GM12878 (cell line): ENCODE data around the gene CRTC1.

ENCODE experiments used
- POLR2A ChIP-seq: IDR thresholded peaks from 2 replicates; pipeline ENCODE4 v1.6.1; 2011; ENCODE audit warnings: low read depth, mild to moderate bottlenecking, low read length
- POLR2AphosphoS5 ChIP-seq: IDR thresholded peaks from 2 replicates; pipeline ENCODE4 v1.6.1; 2011; ENCODE audit warnings: mild to moderate bottlenecking, low read length, inconsistent platforms
- TF ChIP-seq, protein P1 (sequence below): fragments of 450-650 bp; IDR thresholded peaks from 2 replicates; pipeline ENCODE4 v1.6.1; 2018; ENCODE audit warnings: mild to moderate bottlenecking, low read depth, moderate library complexity; ENCODE audit not compliant: partially characterized antibody
- TF ChIP-seq, protein P2 (sequence below): IDR thresholded peaks from 2 replicates; pipeline ENCODE4 v1.6.1; 2012; ENCODE audit warnings: low read depth, low read length, improper control_type of control experiment
- TF ChIP-seq, protein P3 (sequence below), 3 experiments: IDR thresholded peaks in 2 of 3; conservative IDR thresholded peaks in 1 of 3; 2 replicates each; pipeline ENCODE4 v1.5.1; 2011; ENCODE audit warnings: low read depth in 3 of 3, low read length in 3 of 3, mild to moderate bottlenecking in 3 of 3, control low read depth in 2 of 3, moderate library complexity in 2 of 3, inconsistent platforms in 1 of 3, mixed read lengths in 1 of 3; ENCODE audit not compliant: control insufficient read depth in 2 of 3, insufficient read depth in 1 of 3; ENCODE audit errors: extremely low read depth in 1 of 3

DNA sequence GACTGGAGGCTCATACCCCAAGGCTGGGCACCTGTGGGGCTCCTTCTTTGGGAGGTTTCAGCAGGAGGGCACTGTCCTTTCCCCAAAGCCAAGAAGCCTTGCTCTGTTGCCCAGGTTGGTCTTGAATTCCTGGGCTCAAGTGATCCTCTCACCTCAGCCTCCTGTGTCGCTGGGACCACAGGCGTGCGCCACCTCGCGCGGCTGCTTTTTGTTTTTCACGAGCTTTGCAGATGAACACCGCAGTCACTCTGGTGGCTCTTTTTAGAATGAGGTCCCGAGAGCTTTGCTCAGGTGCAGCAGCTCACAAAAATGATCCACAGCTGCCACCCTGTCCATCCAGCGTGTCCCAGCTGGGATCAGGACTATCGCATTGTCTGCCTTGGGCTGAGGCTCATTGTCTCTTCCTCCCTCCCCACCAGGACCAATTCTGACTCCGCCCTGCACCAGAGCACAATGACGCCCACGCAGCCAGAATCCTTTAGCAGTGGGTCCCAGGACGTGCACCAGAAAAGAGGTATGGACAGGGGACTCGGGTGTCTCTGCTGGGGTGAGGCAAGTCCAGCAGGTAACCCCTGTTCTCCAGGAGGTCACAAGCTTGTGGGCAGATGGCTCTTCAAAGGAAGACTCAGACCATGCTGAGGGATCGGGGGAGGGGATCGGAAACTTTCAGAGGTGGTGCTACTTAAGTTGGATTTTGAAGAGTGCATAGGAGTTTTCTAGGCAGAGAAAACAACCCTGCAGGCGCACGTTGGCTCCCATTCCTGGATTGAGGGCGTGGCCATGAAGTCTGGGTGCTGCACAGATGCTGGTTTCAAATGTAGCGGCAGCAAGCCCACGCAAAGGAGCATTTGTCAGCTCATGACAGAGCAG lies 66.1 kb downstream of the CRTC1 start:
- TF ChIP-seq, protein P1, sequence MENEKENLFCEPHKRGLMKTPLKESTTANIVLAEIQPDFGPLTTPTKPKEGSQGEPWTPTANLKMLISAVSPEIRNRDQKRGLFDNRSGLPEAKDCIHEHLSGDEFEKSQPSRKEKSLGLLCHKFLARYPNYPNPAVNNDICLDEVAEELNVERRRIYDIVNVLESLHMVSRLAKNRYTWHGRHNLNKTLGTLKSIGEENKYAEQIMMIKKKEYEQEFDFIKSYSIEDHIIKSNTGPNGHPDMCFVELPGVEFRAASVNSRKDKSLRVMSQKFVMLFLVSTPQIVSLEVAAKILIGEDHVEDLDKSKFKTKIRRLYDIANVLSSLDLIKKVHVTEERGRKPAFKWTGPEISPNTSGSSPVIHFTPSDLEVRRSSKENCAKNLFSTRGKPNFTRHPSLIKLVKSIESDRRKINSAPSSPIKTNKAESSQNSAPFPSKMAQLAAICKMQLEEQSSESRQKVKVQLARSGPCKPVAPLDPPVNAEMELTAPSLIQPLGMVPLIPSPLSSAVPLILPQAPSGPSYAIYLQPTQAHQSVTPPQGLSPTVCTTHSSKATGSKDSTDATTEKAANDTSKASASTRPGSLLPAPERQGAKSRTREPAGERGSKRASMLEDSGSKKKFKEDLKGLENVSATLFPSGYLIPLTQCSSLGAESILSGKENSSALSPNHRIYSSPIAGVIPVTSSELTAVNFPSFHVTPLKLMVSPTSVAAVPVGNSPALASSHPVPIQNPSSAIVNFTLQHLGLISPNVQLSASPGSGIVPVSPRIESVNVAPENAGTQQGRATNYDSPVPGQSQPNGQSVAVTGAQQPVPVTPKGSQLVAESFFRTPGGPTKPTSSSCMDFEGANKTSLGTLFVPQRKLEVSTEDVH = no peak
- TF ChIP-seq POLR2AphosphoS5 (no peak), POLR2A (no peak)
- TF ChIP-seq, protein P2, sequence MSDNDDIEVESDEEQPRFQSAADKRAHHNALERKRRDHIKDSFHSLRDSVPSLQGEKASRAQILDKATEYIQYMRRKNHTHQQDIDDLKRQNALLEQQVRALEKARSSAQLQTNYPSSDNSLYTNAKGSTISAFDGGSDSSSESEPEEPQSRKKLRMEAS = no peak
- TF ChIP-seq, protein P3, sequence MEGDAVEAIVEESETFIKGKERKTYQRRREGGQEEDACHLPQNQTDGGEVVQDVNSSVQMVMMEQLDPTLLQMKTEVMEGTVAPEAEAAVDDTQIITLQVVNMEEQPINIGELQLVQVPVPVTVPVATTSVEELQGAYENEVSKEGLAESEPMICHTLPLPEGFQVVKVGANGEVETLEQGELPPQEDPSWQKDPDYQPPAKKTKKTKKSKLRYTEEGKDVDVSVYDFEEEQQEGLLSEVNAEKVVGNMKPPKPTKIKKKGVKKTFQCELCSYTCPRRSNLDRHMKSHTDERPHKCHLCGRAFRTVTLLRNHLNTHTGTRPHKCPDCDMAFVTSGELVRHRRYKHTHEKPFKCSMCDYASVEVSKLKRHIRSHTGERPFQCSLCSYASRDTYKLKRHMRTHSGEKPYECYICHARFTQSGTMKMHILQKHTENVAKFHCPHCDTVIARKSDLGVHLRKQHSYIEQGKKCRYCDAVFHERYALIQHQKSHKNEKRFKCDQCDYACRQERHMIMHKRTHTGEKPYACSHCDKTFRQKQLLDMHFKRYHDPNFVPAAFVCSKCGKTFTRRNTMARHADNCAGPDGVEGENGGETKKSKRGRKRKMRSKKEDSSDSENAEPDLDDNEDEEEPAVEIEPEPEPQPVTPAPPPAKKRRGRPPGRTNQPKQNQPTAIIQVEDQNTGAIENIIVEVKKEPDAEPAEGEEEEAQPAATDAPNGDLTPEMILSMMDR (IDR thresholded peaks at IDR 0.05 in 2 of 3, conservative IDR thresholded peaks at IDR 0.05 in 1 of 3; ENCODE audit: control insufficient read depth in 2 of 3, extremely low read depth in 1 of 3, insufficient read depth in 1 of 3, low read depth in 3 of 3, low read length in 3 of 3) = no peak
